ENCODE data around the gene AKAP8. TPM values are rescaled to one million over a fixed set of nuclear protein-coding genes. Genes with fewer than 3 reads are reported as not detected.
A peak's percentile ranks its signal among the peaks of the same experiment; 100 is the strongest.

AKAP8 gene
- total RNA-seq, 4 donors from 2014 or later: 27.1 to 86.6 (median 58.5) TPM

- Histone ChIP-seq H3K27me3 (no peaks in the 10 kb centered on the region), H3K4me3 (no peak overlapping the region), H3K36me3 (no peaks in the 10 kb centered on the region), H3K9me3 (no peaks in the 10 kb centered on the region), H3K4me1 (peaks cover 6 to 86% (median 47%) of the 10 kb centered on the region in 4 donors), H3K27ac (no peak overlapping the region)
- TF ChIP-seq CTCF (IDR thresholded peaks at IDR 0.05) (no peak), POLR2A (IDR thresholded peaks at IDR 0.05) (no peak)
- DNase-seq: no peak
Observed at GRCh38 chr19:15321739-15322138, 57.8 kb downstream of the AKAP8 start.

GRCh38 chr19:15320116-15320515, 59.5 kb downstream of the AKAP8 start:
- no peak for TF ChIP-seq CTCF (IDR thresholded peaks at IDR 0.05)
- no peak for TF ChIP-seq POLR2A (IDR thresholded peaks at IDR 0.05)
- Histone ChIP-seq H3K27ac (no peak overlapping the region), H3K4me1 (peaks cover 6 to 86% (median 44%) of the 10 kb centered on the region in 4 donors)

GRCh38 chr19:15318241-15318691, 61.3 kb downstream of the AKAP8 start:
- H3K36me3 ChIP-seq: no peaks in the 10 kb centered on the region
- peak overlapping the region in 3 of 4 donors; percentile 14 to 42 (median 16) for H3K27ac ChIP-seq
- H3K4me3 ChIP-seq: no peak overlapping the region
- DNase-seq: peak in 2 of 3 donors; percentile 64 to 66
- no peak for TF ChIP-seq CTCF (IDR thresholded peaks at IDR 0.05)
- no peak for TF ChIP-seq POLR2A (IDR thresholded peaks at IDR 0.05)
- H3K9me3 ChIP-seq: no peaks in the 10 kb centered on the region
- no peaks in the 10 kb centered on the region for H3K27me3 ChIP-seq
- H3K4me1 ChIP-seq: peaks cover 0 to 83% (median 34%) of the 10 kb centered on the region in 4 donors

More at GRCh38 chr19:15320116-15320515, 59.5 kb downstream of the AKAP8 start:
- no peak for DNase-seq
- Histone ChIP-seq H3K36me3 (no peaks in the 10 kb centered on the region), H3K9me3 (no peaks in the 10 kb centered on the region), H3K27me3 (no peaks in the 10 kb centered on the region), H3K4me3 (no peak overlapping the region)

GRCh38 chr19:15317392-15318071, 62.1 kb downstream of the AKAP8 start:
- peak overlapping the region in 1 of 4 donors; percentile 50 for H3K27ac ChIP-seq

GRCh38 chr19:15316498-15316897, 63.1 kb downstream of the AKAP8 start:
- H3K4me1 ChIP-seq: peaks cover 0 to 86% (median 31%) of the 10 kb centered on the region in 4 donors
- no peak for TF ChIP-seq CTCF (IDR thresholded peaks at IDR 0.05)
- no peak for TF ChIP-seq POLR2A (IDR thresholded peaks at IDR 0.05)
- H3K27ac ChIP-seq: peak overlapping the region in 1 of 4 donors; percentile 50
- no peak for DNase-seq
- H3K4me3 ChIP-seq: no peak overlapping the region
- no peaks in the 10 kb centered on the region for H3K36me3 ChIP-seq
- H3K27me3 ChIP-seq: no peaks in the 10 kb centered on the region
- no peaks in the 10 kb centered on the region for H3K9me3 ChIP-seq

More at GRCh38 chr19:15317392-15318071, 62.1 kb downstream of the AKAP8 start:
- Histone ChIP-seq H3K4me3 (no peak overlapping the region), H3K27me3 (no peaks in the 10 kb centered on the region), H3K36me3 (no peaks in the 10 kb centered on the region), H3K4me1 (peaks cover 0 to 82% (median 34%) of the 10 kb centered on the region in 4 donors), H3K9me3 (no peaks in the 10 kb centered on the region)
- no peak for TF ChIP-seq CTCF (IDR thresholded peaks at IDR 0.05)
- no peak for TF ChIP-seq POLR2A (IDR thresholded peaks at IDR 0.05)
- DNase-seq: no peak

All from Peyer's patch (tissue), 4 donors.